Psoas muscle (tissue), 8 donors: Measurements from ENCODE around the gene TEX35. TPM values are rescaled to one million over a fixed set of nuclear protein-coding genes. Genes with fewer than 3 reads are reported as not detected.

Source experiments
- ATAC-seq, 4 donors: fragments of 200-7000 bp; cut with Tn5 transposase; one replicate each; pipeline ENCODE4 v1.9.1; 2020; ENCODE audit warnings: moderate library complexity in 3 of 4, mild to moderate bottlenecking in 2 of 4
- DNase-seq, 2 donors: peaks; one replicate each; pipeline ENCODE4 v3.0.0-alpha.2; 2020
- H3K27ac ChIP-seq: fragments of 200-600 bp; one replicate; pipeline ENCODE4 v1.8.0; 2022
- H3K27me3 ChIP-seq, 3 donors: fragments of 200-600 bp in 1 of 3; one replicate each; pipeline versions ENCODE4 v1.6.1 to v1.8.0; 2013 to 2022; ENCODE audit warnings: low read length in 2 of 3, mild to moderate bottlenecking in 2 of 3, moderate library complexity in 1 of 3; ENCODE audit not compliant: insufficient read depth in 3 of 3
- H3K36me3 ChIP-seq, 2 donors: fragments of 200-600 bp in 1 of 2; one replicate each; pipeline versions ENCODE4 v1.6.1 to v1.8.0; 2013 to 2022; ENCODE audit warnings: low read depth in 1 of 2, mild to moderate bottlenecking in 1 of 2, moderate library complexity in 1 of 2; ENCODE audit not compliant: insufficient read depth in 1 of 2
- H3K4me1 ChIP-seq: fragments of 200-600 bp; one replicate; pipeline ENCODE4 v1.8.0; 2022
- H3K4me3 ChIP-seq: fragments of 200-600 bp; one replicate; pipeline ENCODE4 v1.8.0; 2022; ENCODE audit warnings: mild to moderate bottlenecking
- H3K9me3 ChIP-seq: fragments of 200-600 bp; one replicate; pipeline ENCODE4 v1.8.0; 2022
- WGBS, 3 donors: extraction: QIAGEN DNeasy Blood & Tissue Kit; methylation state at CpG; one replicate each; pipeline versions ENCODE4 v1.1.6 to v1.1.7; 2013; 5-methylcytosine and 5-hydroxymethylcytosine counted together
- intact Hi-C, 2 donors: fragments of 100-400 bp; cut with DNase I; formaldehyde crosslinking; loops; one replicate each; pipeline versions ENCODE4 v1.11.0 to v1.14.2; 2022
- polyA plus RNA-seq, 3 donors: library from polyadenylated mRNA; stranded (reverse); fragments of 200-250 nt; gene quantifications; one replicate each; pipeline ENCODE4 v1.2.3, GENCODE V29; 2013
- total RNA-seq, 4 donors: library from RNA; stranded (reverse); fragmentation: NEBNext Ultra II Directional in 2 of 4; extraction: Animal tissue kit (Norgen Biotek cat#: 25700) in 2 of 4; gene quantifications; one replicate each; pipeline versions ENCODE4 v1.2.1 to v1.2.4, GENCODE V29; 2021 to 2023
- TF ChIP-seq, protein P1 (sequence below): fragments of 200-600 bp; IDR thresholded peaks from one replicate; pipeline ENCODE4 v1.8.0; 2022; ENCODE audit warnings: antibody characterized with exemption
- donor health status: healthy with polysubstance abuse.
- donor health status: DM: no; HTN: no; CAD: no; lungs with moderate emphysema.
- donor health status: Bipolar disorder and iron deficiency.
- donor health status: healthy.
- donor health status: DM: yes; HTN: yes; CAD: no.
- donor health status: DM: no; HTN: no; CAD: no.
- donor health status: DM: no; HTN: no; CAD: no.
- donor health status: DM: yes; HTN: yes; CAD: no.

The TEX35 gene
- total and polyA plus RNA-seq, 7 donors, result not detected

DNA sequence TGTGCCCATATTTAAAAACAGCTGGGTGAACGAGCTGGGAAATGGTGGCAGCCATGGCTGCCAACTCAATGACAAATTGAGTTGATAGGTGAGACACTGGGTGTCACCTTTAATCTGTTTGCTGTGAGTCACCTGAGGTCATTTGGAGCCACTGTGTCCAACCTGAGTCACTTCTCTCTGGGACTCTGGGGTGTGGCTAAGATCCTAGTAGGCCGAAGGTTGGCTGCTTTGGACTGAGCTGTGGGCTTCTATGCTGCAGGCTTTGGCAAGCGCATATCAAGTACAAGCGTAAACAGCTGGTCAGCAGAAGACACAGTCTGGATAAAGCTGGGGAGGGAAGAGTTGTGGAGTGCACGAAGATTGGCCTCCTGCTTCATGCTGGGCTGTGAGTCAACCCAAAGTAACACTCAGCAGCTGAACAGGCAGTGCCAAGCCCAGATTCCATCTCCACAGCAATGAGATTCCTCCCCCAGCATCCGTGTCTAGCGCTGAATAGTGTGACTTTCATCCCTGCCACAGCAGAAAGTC, 24.0 kb downstream of the TEX35 start:
- 21 to 33% (median 24%) methylated on average over 7 of the region's 7 CpGs for WGBS, 3 donors
- Histone ChIP-seq H3K27me3 (no peaks in the 10 kb centered on the region), H3K27ac (peak overlapping the region; percentile 75), H3K4me1 (peaks cover 16% of the 10 kb centered on the region), H3K9me3 (no peaks in the 10 kb centered on the region), H3K4me3 (no peak overlapping the region), H3K36me3 (no peaks in the 10 kb centered on the region)
- intact Hi-C loops, result loop anchor here (5.0 to 10.0 kb wide), 2 partner anchors 328 to 465 kb away; no protein-coding TSS in a partner anchor
- TF ChIP-seq, protein P1, sequence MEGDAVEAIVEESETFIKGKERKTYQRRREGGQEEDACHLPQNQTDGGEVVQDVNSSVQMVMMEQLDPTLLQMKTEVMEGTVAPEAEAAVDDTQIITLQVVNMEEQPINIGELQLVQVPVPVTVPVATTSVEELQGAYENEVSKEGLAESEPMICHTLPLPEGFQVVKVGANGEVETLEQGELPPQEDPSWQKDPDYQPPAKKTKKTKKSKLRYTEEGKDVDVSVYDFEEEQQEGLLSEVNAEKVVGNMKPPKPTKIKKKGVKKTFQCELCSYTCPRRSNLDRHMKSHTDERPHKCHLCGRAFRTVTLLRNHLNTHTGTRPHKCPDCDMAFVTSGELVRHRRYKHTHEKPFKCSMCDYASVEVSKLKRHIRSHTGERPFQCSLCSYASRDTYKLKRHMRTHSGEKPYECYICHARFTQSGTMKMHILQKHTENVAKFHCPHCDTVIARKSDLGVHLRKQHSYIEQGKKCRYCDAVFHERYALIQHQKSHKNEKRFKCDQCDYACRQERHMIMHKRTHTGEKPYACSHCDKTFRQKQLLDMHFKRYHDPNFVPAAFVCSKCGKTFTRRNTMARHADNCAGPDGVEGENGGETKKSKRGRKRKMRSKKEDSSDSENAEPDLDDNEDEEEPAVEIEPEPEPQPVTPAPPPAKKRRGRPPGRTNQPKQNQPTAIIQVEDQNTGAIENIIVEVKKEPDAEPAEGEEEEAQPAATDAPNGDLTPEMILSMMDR, result no peak
- ATAC-seq (peak; percentile 89 to 92 (median 90)), DNase-seq (peak; percentile 62 to 80)

DNA sequence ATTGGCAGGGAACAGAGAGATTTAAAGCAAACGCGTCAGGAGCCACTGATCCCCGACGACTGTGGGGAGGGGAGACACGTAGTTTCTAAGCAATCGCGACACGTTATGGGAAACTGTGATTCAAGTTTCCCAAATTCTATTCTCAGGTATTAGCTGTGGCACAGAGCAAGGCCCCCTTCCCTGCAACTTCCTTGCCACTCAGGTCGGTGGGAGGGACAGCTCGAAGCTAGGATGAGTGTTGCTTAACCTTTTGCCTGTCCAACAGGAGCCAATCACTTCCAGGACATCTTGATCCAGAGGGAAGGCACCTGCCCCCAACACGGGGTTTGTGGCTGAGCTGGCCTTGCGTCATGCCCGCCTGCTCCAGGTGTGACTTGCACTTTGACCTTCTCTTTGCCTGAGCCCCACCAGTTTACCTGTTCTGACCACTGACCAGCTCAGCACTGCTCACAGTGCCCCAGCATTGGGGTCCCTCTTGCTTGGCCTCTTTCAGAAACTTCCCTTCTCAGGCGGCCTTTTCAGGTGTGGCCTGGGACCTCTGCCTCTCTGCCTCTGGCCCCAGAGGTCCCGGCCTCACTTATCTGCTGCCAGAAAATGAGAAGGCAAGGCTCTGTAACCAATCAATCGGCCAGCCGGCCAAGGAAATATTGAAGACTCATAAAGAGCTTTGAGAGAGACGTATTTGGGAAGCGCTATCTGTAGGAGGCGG, 24.6 kb downstream of the TEX35 start:
- DNase-seq (peak in 1 of 2 donors; percentile 23), ATAC-seq (peak in 3 of 4 donors; percentile 23 to 36 (median 29))
- Histone ChIP-seq H3K4me3 (no peak overlapping the region), H3K27ac (peak overlapping the region; percentile 75), H3K4me1 (peaks cover 16% of the 10 kb centered on the region), H3K9me3 (no peaks in the 10 kb centered on the region), H3K27me3 (no peaks in the 10 kb centered on the region), H3K36me3 (no peaks in the 10 kb centered on the region)
- 47 to 59% (median 51%) methylated on average over 20 of the region's 20 CpGs for WGBS, 3 donors
- TF ChIP-seq, protein P1, result no peak
- intact Hi-C loops, result loop anchor here (5.0 to 10.0 kb wide), 2 partner anchors 327 to 465 kb away; no protein-coding TSS in a partner anchor

- Histone ChIP-seq H3K27ac (peak overlapping the region; percentile 43), H3K27me3 (no peaks in the 10 kb centered on the region), H3K36me3 (no peaks in the 10 kb centered on the region), H3K4me1 (peaks cover 16% of the 10 kb centered on the region), H3K9me3 (no peaks in the 10 kb centered on the region), H3K4me3 (no peak overlapping the region)
- DNase-seq (peak in 1 of 2 donors; percentile 18), ATAC-seq (peak; percentile 25 to 38 (median 36))
- TF ChIP-seq, protein P1, result no peak
- WGBS, 3 donors, result 45 to 56% (median 54%) methylated on average over 9 of the region's 9 CpGs
- intact Hi-C loops, result loop anchor here (5.0 to 10.0 kb wide), 2 partner anchors 326 to 464 kb away; no protein-coding TSS in a partner anchor
Measured at GRCh38 chr1:178538192-178538916, 25.4 kb downstream of the TEX35 start.

GRCh38 chr1:178539291-178539690, 26.4 kb downstream of the TEX35 start:
- WGBS, 3 donors, result 21 to 31% (median 21%) methylated on average over 7 of the region's 7 CpGs
- H3K9me3 ChIP-seq, result no peaks in the 10 kb centered on the region
- intact Hi-C loops, result loop anchor here (5.0 to 10.0 kb wide), 2 partner anchors 326 to 463 kb away; no protein-coding TSS in a partner anchor
- H3K36me3 ChIP-seq, result no peaks in the 10 kb centered on the region
- DNase-seq (no peak), ATAC-seq (peak in 2 of 4 donors; percentile 15 to 53)
- H3K4me3 ChIP-seq, result no peak overlapping the region
- TF ChIP-seq, protein P1, result no peak
- no peaks in the 10 kb centered on the region for H3K27me3 ChIP-seq
- peak overlapping the region; percentile 43 for H3K27ac ChIP-seq
- H3K4me1 ChIP-seq, result peaks cover 16% of the 10 kb centered on the region
